ENCODE results near the gene IZUMO4. TPM values are rescaled to one million over a fixed set of nuclear protein-coding genes. Genes with fewer than 3 reads are reported as not detected.

The IZUMO4 gene
- polyA plus RNA-seq, 1 donor (not counting 4 experiments of a cell fraction or from before 2014, with no cell fraction given), result 6.7 TPM

DNA sequence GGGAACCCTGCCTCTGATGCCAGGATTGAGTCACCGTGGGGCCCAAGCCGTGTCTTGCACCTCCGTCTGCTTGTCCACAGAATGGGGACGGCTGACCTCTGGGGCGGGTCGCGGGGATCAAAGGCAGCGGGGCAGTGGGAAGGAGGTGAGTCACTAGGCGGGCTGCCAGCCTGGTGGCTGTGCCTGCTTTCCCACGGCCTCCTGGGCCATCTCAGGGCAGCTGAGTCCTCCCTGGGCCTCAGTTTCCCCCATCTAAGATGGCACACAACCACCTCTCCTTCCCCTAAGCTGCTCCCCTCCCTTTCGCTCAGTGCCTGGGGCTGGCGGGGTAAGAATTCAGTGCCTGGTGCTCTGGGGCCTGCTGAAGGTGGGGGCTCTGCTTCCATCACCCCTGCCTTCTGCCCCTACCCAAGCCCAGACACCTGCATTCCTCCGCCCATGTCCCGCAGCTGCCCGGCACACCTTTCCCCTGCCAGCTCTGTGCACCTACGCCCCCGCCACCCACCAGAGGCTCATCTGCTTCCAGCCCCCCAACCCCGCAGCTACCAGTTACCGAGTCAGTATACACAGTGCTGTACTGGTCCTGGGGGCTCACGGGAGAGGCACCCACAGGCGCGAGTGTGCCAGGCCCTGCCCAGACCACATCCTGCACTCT is 49.1 kb upstream of the IZUMO4 start:
- no peak overlapping the region for H3K27ac ChIP-seq (ENCODE audit: control insufficient read depth, insufficient read depth, low read length)
- no peaks in the 10 kb centered on the region for H3K9me3 ChIP-seq (ENCODE audit: control insufficient read depth, low read depth, low read length)
- peaks cover 34% of the 10 kb centered on the region for H3K79me2 ChIP-seq (ENCODE audit: control insufficient read depth, insufficient read depth, low read length)
- H3K9me1 ChIP-seq (ENCODE audit: control insufficient read depth, extremely low read depth, insufficient read depth, low read length), result peaks cover 3% of the 10 kb centered on the region
- dilution Hi-C loops (cut with MboI; ENCODE audit: extremely low pct_ligation_motif_present, low sequenced_read_pairs), result no loop called here
- H3K27me3 ChIP-seq (ENCODE audit: control insufficient read depth, extremely low read depth, insufficient read depth, low read length), result no peaks in the 10 kb centered on the region
- DNase-seq (ENCODE audit: low read depth, low spot score), result no peak
- H2AFZ ChIP-seq (ENCODE audit: control insufficient read depth, low read length), result no peak overlapping the region
- FAIRE-seq, result no peak
- TF ChIP-seq EZH2 (IDR thresholded peaks at IDR 0.05; ENCODE audit: low read length) (no peak), CTCF (optimal IDR thresholded peaks at IDR 0.05 in 1 of 3, IDR thresholded peaks at IDR 0.05 in 1 of 3, conservative IDR thresholded peaks at IDR 0.05 in 1 of 3; ENCODE audit: extremely low read depth in 1 of 3, insufficient read depth in 2 of 3, low read length in 3 of 3) (no peak)
- H3K36me3 ChIP-seq (ENCODE audit: control insufficient read depth in 2 of 2, extremely low read depth in 1 of 2, insufficient read depth in 2 of 2, low read length in 2 of 2), result peaks cover 26 to 42% of the 10 kb centered on the region in 2 experiments
- peak overlapping the region; percentile 37 for H3K4me2 ChIP-seq (ENCODE audit: control insufficient read depth, extremely low read depth, insufficient read depth, low read depth, low read length)
- H4K20me1 ChIP-seq (ENCODE audit: control insufficient read depth, extremely low read depth, insufficient read depth, low read length), result peaks cover 24% of the 10 kb centered on the region
- H3K4me1 ChIP-seq (ENCODE audit: control insufficient read depth, extremely low read depth, insufficient read depth, low read length), result peaks cover 46% of the 10 kb centered on the region
- H3K4me3 ChIP-seq (ENCODE audit: control insufficient read depth in 2 of 3, extremely low read depth in 1 of 3, insufficient read depth in 2 of 3, low read depth in 1 of 3, low read length in 3 of 3), result no peak overlapping the region
- peak overlapping the region; percentile 15 for H3K9ac ChIP-seq (ENCODE audit: control insufficient read depth, extremely low read depth, insufficient read depth, low read length)

GRCh38 chr19:2048104-2048958 is 48.4 kb upstream of the IZUMO4 start:
- Histone ChIP-seq H3K9me1 (ENCODE audit: control insufficient read depth, extremely low read depth, insufficient read depth, low read length) (peaks cover 3% of the 10 kb centered on the region), H3K9ac (ENCODE audit: control insufficient read depth, extremely low read depth, insufficient read depth, low read length) (peak overlapping the region; percentile 85), H3K27ac (ENCODE audit: control insufficient read depth, insufficient read depth, low read length) (peak overlapping the region; percentile 4), H4K20me1 (ENCODE audit: control insufficient read depth, extremely low read depth, insufficient read depth, low read length) (peaks cover 21% of the 10 kb centered on the region), H3K36me3 (ENCODE audit: control insufficient read depth in 2 of 2, extremely low read depth in 1 of 2, insufficient read depth in 2 of 2, low read length in 2 of 2) (peaks cover 20 to 36% of the 10 kb centered on the region in 2 experiments), H3K4me2 (ENCODE audit: control insufficient read depth, extremely low read depth, insufficient read depth, low read depth, low read length) (peak overlapping the region; percentile 95), H3K9me3 (ENCODE audit: control insufficient read depth, low read depth, low read length) (no peaks in the 10 kb centered on the region), H3K4me3 (ENCODE audit: control insufficient read depth in 2 of 3, extremely low read depth in 1 of 3, insufficient read depth in 2 of 3, low read depth in 1 of 3, low read length in 3 of 3) (peak overlapping the region; percentile 86 to 88 (median 88)), H2AFZ (ENCODE audit: control insufficient read depth, low read length) (no peak overlapping the region), H3K79me2 (ENCODE audit: control insufficient read depth, insufficient read depth, low read length) (peaks cover 34% of the 10 kb centered on the region), H3K4me1 (ENCODE audit: control insufficient read depth, extremely low read depth, insufficient read depth, low read length) (peaks cover 42% of the 10 kb centered on the region), H3K27me3 (ENCODE audit: control insufficient read depth, extremely low read depth, insufficient read depth, low read length) (no peaks in the 10 kb centered on the region)
- no peak for TF ChIP-seq EZH2 (IDR thresholded peaks at IDR 0.05; ENCODE audit: low read length)
- no peak for TF ChIP-seq CTCF (optimal IDR thresholded peaks at IDR 0.05 in 1 of 3, IDR thresholded peaks at IDR 0.05 in 1 of 3, conservative IDR thresholded peaks at IDR 0.05 in 1 of 3; ENCODE audit: extremely low read depth in 1 of 3, insufficient read depth in 2 of 3, low read length in 3 of 3)
- no peak for FAIRE-seq
- dilution Hi-C loops (cut with MboI; ENCODE audit: extremely low pct_ligation_motif_present, low sequenced_read_pairs), result no loop called here
- no peak for DNase-seq (ENCODE audit: low read depth, low spot score)

Measured in keratinocyte (primary cell).